Cerebellar nuclear complex (tissue), 1 donor: Measurements from ENCODE around the gene AADACL4.
"Not testable (repeated sequence)": the region's sequence is repeated elsewhere in the genome, so short reads cannot be mapped to it uniquely, and the experiment has no call there.

Experiments used
- DNase-seq, 2 experiments: peaks; one replicate each; lab custom pipeline; 2025; lab: John Stamatoyannopoulos, UW

Gene AADACL4

DNA sequence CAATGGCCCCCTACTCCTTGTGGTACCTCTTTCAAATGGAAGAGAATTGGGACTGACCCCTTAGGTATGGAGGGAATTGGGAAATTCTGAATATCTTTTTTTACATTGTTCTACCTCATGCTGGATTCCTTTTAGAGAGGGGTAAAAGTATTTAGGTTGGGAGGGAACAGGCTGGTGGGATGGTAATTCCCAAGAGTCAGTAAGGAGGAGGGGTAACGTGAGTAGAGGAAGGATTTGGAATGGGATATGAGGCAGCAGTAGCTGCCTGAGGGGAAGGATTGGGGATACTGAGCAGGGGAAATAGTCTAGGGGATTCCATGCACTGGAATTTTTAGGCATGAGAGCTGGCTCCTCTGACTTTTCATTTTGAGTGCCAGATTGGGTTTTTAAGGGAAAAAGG lies 68.2 kb downstream of the AADACL4 start:
- no peak for DNase-seq

DNA sequence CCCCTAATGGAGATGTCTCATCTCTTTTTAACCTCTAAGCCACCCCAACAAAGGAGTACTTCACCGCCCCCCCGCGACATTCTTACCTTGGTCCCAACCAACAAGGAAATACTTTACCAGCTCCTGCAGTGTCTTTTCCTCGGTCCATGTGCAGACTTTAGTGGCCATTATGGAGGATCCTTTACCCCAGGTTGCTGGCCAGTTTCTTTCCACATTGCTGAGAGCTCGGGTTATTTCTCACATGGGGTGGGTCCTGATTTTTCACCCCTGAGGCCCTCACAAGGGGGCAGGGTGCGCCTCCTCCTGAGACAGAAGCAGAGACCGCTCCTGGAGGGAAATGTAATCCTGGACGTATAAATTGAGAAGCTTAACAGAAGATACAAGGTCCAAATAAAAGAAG lies 69.0 kb downstream of the AADACL4 start:
- DNase-seq = no peak

DNA sequence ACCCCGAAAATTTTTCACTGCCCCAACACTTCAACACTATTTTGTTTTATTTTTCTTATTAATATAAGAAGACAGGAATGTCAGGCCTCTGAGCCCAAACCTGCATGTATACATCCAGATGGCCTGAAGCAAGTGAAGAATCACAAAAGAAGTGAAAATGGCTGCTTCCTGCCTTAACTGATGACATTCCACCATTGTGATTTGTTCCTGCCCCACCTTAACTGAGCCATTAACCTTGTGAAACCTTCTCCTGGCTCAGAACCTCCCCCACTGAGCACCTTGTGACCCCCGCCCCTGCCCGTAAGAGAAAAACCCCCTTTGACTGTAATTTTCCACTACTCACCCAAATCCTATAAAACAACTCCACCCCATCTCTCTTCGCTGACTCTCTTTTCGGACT lies 69.8 kb downstream of the AADACL4 start:
- DNase-seq = not testable (repeated sequence)

DNA sequence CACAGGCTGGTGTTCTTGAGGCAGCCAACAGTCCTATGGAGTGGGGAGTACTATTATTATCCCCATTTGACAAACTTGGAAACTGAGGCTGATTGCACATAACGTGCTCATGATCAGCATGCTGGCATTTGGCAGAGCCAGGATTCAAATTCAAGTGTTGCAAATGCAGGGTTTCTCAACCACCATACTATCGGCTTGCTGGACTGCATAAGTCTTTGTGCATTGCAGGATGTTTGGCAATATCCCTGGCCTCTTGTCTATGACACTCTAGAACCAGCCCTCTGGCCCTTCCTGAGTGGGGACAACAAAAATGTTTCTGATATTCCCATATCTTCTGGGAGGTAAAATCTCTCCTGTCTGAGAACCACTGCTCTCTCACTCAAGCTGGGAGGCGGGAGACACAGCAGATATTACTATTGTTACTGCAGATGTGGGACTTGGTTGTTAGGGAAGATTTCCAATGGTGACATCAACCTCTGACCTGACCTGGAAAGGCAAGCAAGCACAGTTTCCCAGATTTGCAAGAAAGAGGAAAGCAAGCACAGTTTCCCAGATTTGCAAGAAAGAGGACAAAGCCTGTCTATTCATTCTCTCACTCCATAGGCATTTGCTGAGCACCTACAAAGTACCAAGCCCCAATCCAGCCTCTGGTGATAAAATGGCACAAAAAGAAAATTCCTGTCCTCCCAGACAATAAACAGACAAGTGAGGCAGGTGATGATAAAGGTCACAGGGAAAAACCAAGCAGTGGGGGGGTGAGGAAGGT lies 71.0 kb downstream of the AADACL4 start:
- no peak for DNase-seq

DNA sequence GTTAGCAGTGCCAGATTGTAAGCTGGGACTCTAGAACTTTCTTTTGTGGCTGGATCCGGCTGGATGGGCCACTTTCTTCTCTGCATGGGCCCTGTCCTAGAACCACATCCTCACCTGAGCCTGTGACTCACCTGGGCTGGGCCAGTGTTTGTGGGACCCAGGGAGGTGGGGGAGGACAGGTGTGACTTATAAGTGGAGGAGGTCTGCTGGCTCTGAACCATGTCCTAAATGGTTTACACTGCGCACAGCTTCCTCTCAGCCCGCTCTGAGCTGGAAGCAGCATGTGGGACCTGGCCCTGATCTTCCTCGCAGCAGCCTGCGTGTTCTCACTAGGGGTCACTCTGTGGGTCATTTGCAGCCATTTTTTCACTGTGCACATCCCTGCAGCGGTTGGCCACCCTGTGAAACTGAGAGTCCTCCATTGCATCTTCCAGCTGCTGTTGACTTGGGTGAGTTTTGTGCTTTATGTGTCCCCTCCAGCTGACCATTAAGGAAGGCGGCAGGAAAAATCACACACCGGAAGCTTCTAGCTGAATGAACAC lies 72.1 kb downstream of the AADACL4 start, which contains the start of gene AADACL3:
AADACL3 (plus strand) TSS at position 215 of the 542 bp plus-strand sequence; CDS start at position 282, 67 bp downstream.
- DNase-seq = no peak
